A549 treated with AZD9567 at 1 μM for 4 hours (cell line): ENCODE measurements around the gene IGF2BP1. TPM values are rescaled to one million over a fixed set of nuclear protein-coding genes. Genes with fewer than 3 reads are reported as not detected.

ENCODE experiments used
- total RNA-seq: library from RNA; stranded (reverse); fragments of 200-300 nt; extraction: Qiagen RNA extraction; gene quantifications from 5 replicates; pipeline ENCODE4 v1.2.3, GENCODE V29; 2022; ENCODE audit not compliant: insufficient read depth

The IGF2BP1 gene
- 70.4 to 79.5 TPM (median 72.2 TPM) in 5 replicates for total RNA-seq

DNA sequence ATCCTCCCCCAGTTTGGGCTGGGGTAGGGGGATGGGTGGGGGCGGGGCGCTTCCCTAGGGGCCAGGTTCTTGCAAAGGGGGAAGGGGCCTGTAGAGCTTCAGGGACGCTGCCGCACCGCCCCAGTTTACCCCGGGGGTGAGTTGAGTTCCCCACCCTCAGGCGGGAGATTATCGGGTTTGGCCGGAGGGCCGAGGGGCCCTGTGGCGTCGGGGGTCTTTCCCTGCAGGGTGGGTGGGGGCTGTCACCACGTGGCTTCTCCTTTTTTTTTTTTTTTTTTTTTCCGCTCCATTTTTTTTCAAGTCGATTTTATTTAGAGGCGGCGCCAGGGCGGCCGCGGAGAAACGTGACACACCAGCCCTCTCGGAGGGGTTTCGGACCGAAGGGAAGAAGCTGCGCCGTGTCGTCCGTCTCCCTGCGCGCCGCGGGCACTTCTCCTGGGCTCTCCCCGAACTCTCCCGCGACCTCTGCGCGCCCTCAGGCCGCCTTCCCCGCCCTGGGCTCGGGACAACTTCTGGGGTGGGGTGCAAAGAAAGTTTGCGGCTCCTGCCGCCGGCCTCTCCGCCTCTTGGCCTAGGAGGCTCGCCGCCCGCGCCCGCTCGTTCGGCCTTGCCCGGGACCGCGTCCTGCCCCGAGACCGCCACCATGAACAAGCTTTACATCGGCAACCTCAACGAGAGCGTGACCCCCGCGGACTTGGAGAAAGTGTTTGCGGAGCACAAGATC lies at the start of gene IGF2BP1:
IGF2BP1 (plus strand) TSS at position 283 of the 724 bp plus-strand sequence; CDS start at position 644, 361 bp downstream.

Other genes starting within 250 kb of the IGF2BP1 start
- gene TTLL6, start 180.2 kb upstream of the IGF2BP1 start, total RNA-seq: 0.45 to 0.91 TPM (median 0.61 TPM) in 4 of 5 replicates, not detected in the other
- 66.8 to 84.7 TPM (median 72.8 TPM) in 5 replicates for gene CALCOCO2, start 166.3 kb upstream of the IGF2BP1 start, total RNA-seq
- 512 to 698 TPM (median 567 TPM) in 5 replicates for gene ATP5MC1, start 104.6 kb upstream of the IGF2BP1 start, total RNA-seq
- gene UBE2Z, start 89.0 kb upstream of the IGF2BP1 start, total RNA-seq: 118 to 133 TPM (median 123 TPM) in 5 replicates
- 302 to 331 TPM (median 310 TPM) in 5 replicates for gene SNF8, start 52.5 kb upstream of the IGF2BP1 start, total RNA-seq
- 3.8 to 5.1 TPM (median 4.3 TPM) in 4 of 5 replicates, not detected in the other for gene GIP, start 28.8 kb upstream of the IGF2BP1 start, total RNA-seq
- gene B4GALNT2, start 135.4 kb downstream of the IGF2BP1 start, total RNA-seq: 0.20 to 0.41 TPM (median 0.39 TPM) in 4 of 5 replicates, not detected in the other
- 0.28 to 0.63 TPM (median 0.53 TPM) in 4 of 5 replicates, not detected in the other for gene GNGT2, start 213.2 kb downstream of the IGF2BP1 start, total RNA-seq
- gene ABI3, start 213.3 kb downstream of the IGF2BP1 start, total RNA-seq: not detected in 5 replicates
- gene PHOSPHO1, start 233.4 kb downstream of the IGF2BP1 start, total RNA-seq: 0.40 to 0.67 TPM (median 0.51 TPM) in 4 of 5 replicates, not detected in the other